Right cardiac atrium (tissue), 5 donors: ENCODE measurements around the gene HIKESHI. TPM values are rescaled to one million over a fixed set of nuclear protein-coding genes. Genes with fewer than 3 reads are reported as not detected.
"Not testable (repeated sequence)": the region's sequence is repeated elsewhere in the genome, so short reads cannot be mapped to it uniquely, and the experiment has no call there.

Source experiments
- ATAC-seq, 2 donors: fragments of 200-7000 bp; cut with Tn5 transposase; one replicate each; pipeline versions ENCODE4 v1.8.0 to v1.9.1; 2020; ENCODE audit warnings: moderate library complexity in 2 of 2, mild to moderate bottlenecking in 1 of 2
- DNase-seq, 3 donors: peaks; one replicate each; pipeline ENCODE4 v3.0.0-alpha.2; 2020
- H3K27ac ChIP-seq: one replicate; pipeline ENCODE4 v1.5.1; 2013; ENCODE audit warnings: mild to moderate bottlenecking, low read length, control low read depth, moderate library complexity
- H3K27me3 ChIP-seq: one replicate; pipeline ENCODE4 v1.6.1; 2013; ENCODE audit not compliant: control insufficient read depth, insufficient read depth
- H3K4me1 ChIP-seq: one replicate; pipeline ENCODE4 v1.6.1; 2013; ENCODE audit warnings: low read length; ENCODE audit not compliant: control insufficient read depth, insufficient read depth
- H3K4me3 ChIP-seq: one replicate; pipeline ENCODE4 v1.5.1; 2013; ENCODE audit warnings: low read length, control low read depth
- H3K9me3 ChIP-seq: one replicate; pipeline ENCODE4 v1.6.1; 2013; ENCODE audit warnings: low read length; ENCODE audit not compliant: control insufficient read depth
- WGBS: extraction: QIAGEN DNeasy Blood & Tissue Kit; methylation state at CpG from one replicate; pipeline ENCODE4 v1.1.7; 2013; 5-methylcytosine and 5-hydroxymethylcytosine counted together
- intact Hi-C, 4 donors: fragments of 100-400 bp; cut with DNase I; formaldehyde crosslinking; loops; one replicate each; pipeline versions ENCODE4 v1.11.0 to v1.14.0; 2022 to 2023
- polyA plus RNA-seq: library from polyadenylated mRNA; stranded (reverse); fragments of 200-250 nt; gene quantifications from one replicate; pipeline ENCODE4 v1.2.3, GENCODE V29; 2013
- total RNA-seq, 4 donors: library from RNA; stranded (reverse); fragmentation: NEBNext Ultra II Directional; extraction: Animal tissue kit (Norgen Biotek cat#: 25700); gene quantifications; one replicate each; pipeline ENCODE4 v1.2.1, GENCODE V29; 2021
- donor health status: healthy with polysubstance abuse.
- donor health status: DM: no; HTN: yes; CAD: no.
- donor health status: DM: no; HTN: no; CAD: no.
- donor health status: DM: no; HTN: yes; CAD: no; lungs with severe emphysema.
- donor health status: DM: yes; HTN: yes; CAD: no.

The HIKESHI gene
- total and polyA plus RNA-seq, 5 donors, result 43.7 to 54.8 (median 44.4) TPM

- Histone ChIP-seq H3K27me3 (no peaks in the 10 kb centered on the region), H3K9me3 (no peaks in the 10 kb centered on the region), H3K27ac (no peak overlapping the region), H3K4me1 (no peaks in the 10 kb centered on the region), H3K4me3 (no peak overlapping the region)
- ATAC-seq, result no peak
- intact Hi-C loops, result loop anchor here in 2 of 4 donors (5.0 to 10.0 kb wide), 2 partner anchors 352 to 439 kb away; partner anchors contain the start of gene CCDC83 (in 1 of the 2)
- DNase-seq, result no peak
Observed at GRCh38 chr11:86294026-86294425, 8.0 kb upstream of the HIKESHI start.

- no peaks in the 10 kb centered on the region for H3K27me3 ChIP-seq
- H3K4me1 ChIP-seq, result no peaks in the 10 kb centered on the region
- H3K27ac ChIP-seq, result no peak overlapping the region
- ATAC-seq (no peak), DNase-seq (no peak)
- WGBS, result 3% methylated on average over 6 of the region's 6 CpGs
- intact Hi-C loops, result no loop called here
- peak overlapping the region; percentile 91 for H3K4me3 ChIP-seq
- H3K9me3 ChIP-seq, result no peaks in the 10 kb centered on the region
Observed at GRCh38 chr11:86301742-86302091, 323 bp upstream of the HIKESHI start.

GRCh38 chr11:86303257-86303656 lies 1.2 kb downstream of the HIKESHI start:
- no peak for ATAC-seq
- DNase-seq, result no peak
- Histone ChIP-seq H3K4me1 (no peaks in the 10 kb centered on the region), H3K9me3 (no peaks in the 10 kb centered on the region), H3K4me3 (peak overlapping the region; percentile 91), H3K27ac (no peak overlapping the region), H3K27me3 (no peaks in the 10 kb centered on the region)
- intact Hi-C loops, result no loop called here
- WGBS, result 62% methylated on average over 2 of the region's 2 CpGs

GRCh38 chr11:86308710-86309109 lies 6.7 kb downstream of the HIKESHI start:
- H3K27ac ChIP-seq, H3K4me3 ChIP-seq, H3K27me3 ChIP-seq, DNase-seq, H3K9me3 ChIP-seq, intact Hi-C loops, H3K4me1 ChIP-seq, ATAC-seq: not testable (repeated sequence)
- 100% methylated on average over 3 of the region's 4 CpGs for WGBS

- Histone ChIP-seq H3K4me3 (no peak overlapping the region), H3K27ac (no peak overlapping the region), H3K4me1 (no peaks in the 10 kb centered on the region), H3K27me3 (no peaks in the 10 kb centered on the region), H3K9me3 (no peaks in the 10 kb centered on the region)
- 99% methylated on average over 2 of the region's 2 CpGs for WGBS
- no peak for ATAC-seq
- intact Hi-C loops, result no loop called here
- DNase-seq, result no peak
Observed at GRCh38 chr11:86313793-86314192, 11.8 kb downstream of the HIKESHI start.

- no peak overlapping the region for H3K27ac ChIP-seq
- no peaks in the 10 kb centered on the region for H3K4me1 ChIP-seq
- DNase-seq (no peak), ATAC-seq (no peak)
- H3K27me3 ChIP-seq, result no peaks in the 10 kb centered on the region
- no peak overlapping the region for H3K4me3 ChIP-seq
- intact Hi-C loops, result no loop called here
- H3K9me3 ChIP-seq, result no peaks in the 10 kb centered on the region
- 96% methylated on average over 2 of the region's 2 CpGs for WGBS
Observed at GRCh38 chr11:86314636-86315035, 12.6 kb downstream of the HIKESHI start.

GRCh38 chr11:86335131-86335767 lies 33.2 kb downstream of the HIKESHI start:
- Histone ChIP-seq H3K4me1 (no peaks in the 10 kb centered on the region), H3K4me3 (no peak overlapping the region), H3K9me3 (no peaks in the 10 kb centered on the region), H3K27me3 (no peaks in the 10 kb centered on the region), H3K27ac (no peak overlapping the region)
- 96% methylated on average over 6 of the region's 6 CpGs for WGBS
- no peak for ATAC-seq
- no peak for DNase-seq
- intact Hi-C loops, result no loop called here

GRCh38 chr11:86337227-86337626 lies 35.2 kb downstream of the HIKESHI start:
- no peaks in the 10 kb centered on the region for H3K27me3 ChIP-seq
- WGBS, result over 99% methylated on average over 2 of the region's 2 CpGs
- H3K4me3 ChIP-seq, result no peak overlapping the region
- H3K9me3 ChIP-seq, result no peaks in the 10 kb centered on the region
- no peak for ATAC-seq
- H3K4me1 ChIP-seq, result no peaks in the 10 kb centered on the region
- intact Hi-C loops, result no loop called here
- no peak overlapping the region for H3K27ac ChIP-seq
- no peak for DNase-seq

- intact Hi-C loops, result no loop called here
- 89% methylated on average over 3 of the region's 3 CpGs for WGBS
- DNase-seq (no peak), ATAC-seq (no peak)
- Histone ChIP-seq H3K4me3 (no peak overlapping the region), H3K27me3 (no peaks in the 10 kb centered on the region), H3K27ac (no peak overlapping the region), H3K9me3 (no peaks in the 10 kb centered on the region), H3K4me1 (no peaks in the 10 kb centered on the region)
Observed at GRCh38 chr11:86341382-86341781, 39.3 kb downstream of the HIKESHI start.

GRCh38 chr11:86346513-86346912 lies 44.5 kb downstream of the HIKESHI start:
- no peak for ATAC-seq
- H3K27me3 ChIP-seq, result no peaks in the 10 kb centered on the region
- intact Hi-C loops, result no loop called here
- no peak overlapping the region for H3K4me3 ChIP-seq
- no peaks in the 10 kb centered on the region for H3K9me3 ChIP-seq
- no peak overlapping the region for H3K27ac ChIP-seq
- DNase-seq, result no peak
- 87% methylated on average over 3 of the region's 3 CpGs for WGBS
- no peaks in the 10 kb centered on the region for H3K4me1 ChIP-seq

- intact Hi-C loops, result no loop called here
- H3K27me3 ChIP-seq, result no peaks in the 10 kb centered on the region
- H3K27ac ChIP-seq, result no peak overlapping the region
- H3K4me1 ChIP-seq, result no peaks in the 10 kb centered on the region
- H3K4me3 ChIP-seq, result no peak overlapping the region
- 80% methylated on average over 4 of the region's 4 CpGs for WGBS
- DNase-seq (no peak), ATAC-seq (no peak)
- no peaks in the 10 kb centered on the region for H3K9me3 ChIP-seq
Observed at GRCh38 chr11:86355256-86355655, 53.2 kb downstream of the HIKESHI start.

- H3K27ac ChIP-seq, H3K4me1 ChIP-seq, H3K27me3 ChIP-seq, H3K9me3 ChIP-seq, ATAC-seq, H3K4me3 ChIP-seq, intact Hi-C loops, DNase-seq: not testable (repeated sequence)
- 80% methylated on average over 4 of the region's 4 CpGs for WGBS
Observed at GRCh38 chr11:86357412-86357811, 55.4 kb downstream of the HIKESHI start.
